GM21576 (cell line): Measurements from ENCODE around the gene TDRD7.

Experiments
- ATAC-seq: cut with Tn5 transposase; IDR thresholded peaks from one replicate; pipeline ENCODE4 v1.9.1; 2021; ENCODE audit warnings: mild to moderate bottlenecking, moderate library complexity; ENCODE audit not compliant: unreplicated experiment

TDRD7 gene

DNA sequence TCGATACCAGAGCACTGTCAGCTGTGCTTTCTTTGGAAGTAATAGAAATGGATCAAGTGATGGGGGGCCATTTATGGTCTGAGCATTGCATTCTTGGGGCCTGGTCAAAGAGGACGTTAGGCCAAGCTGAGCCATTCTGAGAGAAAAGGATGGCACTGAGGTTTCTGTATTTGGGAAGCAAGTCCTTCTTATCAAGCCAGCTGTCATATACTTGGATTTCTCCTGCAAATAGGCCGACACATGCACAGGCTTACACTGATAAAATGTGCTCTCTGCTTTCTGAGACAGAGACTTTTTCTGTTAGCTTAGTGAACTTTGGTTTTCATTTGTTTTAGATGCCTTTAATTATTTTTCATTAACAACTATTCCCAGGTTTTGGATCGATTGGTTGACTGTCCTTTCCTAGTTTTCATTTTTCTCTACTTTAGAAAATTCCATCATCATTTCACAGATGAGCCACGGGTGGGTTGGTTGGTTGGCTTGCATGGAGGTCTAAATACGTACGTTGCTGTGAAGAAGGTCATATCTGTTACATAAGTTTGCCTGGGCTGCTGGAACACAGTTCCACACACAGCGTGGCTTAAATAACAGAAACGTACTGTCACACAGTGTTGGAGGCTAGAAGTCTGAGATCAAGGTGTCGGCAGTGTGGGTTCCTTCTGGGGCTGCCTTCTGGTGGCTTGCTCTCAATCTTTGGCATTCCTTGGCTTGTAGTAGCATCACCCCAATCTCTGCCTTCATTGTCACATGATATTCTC lies 109.9 kb downstream of the TDRD7 start:
- no peak for ATAC-seq

DNA sequence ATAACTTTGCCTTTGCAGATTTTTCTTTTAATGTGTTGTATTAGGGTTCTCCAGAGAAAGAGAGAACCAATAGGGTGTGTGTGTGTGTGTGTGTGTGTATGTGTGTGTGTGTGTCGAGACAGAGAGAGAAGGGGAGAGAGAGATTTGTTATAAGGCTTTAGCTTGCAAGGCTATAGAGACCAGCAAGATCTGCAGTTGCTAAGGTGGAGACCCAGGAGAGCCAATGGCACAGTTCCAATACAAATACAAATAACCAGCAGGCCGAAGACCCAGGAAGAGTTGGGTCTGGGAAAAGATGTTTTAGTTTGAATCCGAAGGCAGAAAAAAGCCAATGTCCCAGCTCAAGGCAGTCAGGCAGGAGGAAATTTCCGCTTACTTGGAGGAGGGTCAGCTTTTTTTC lies 112.5 kb downstream of the TDRD7 start:
- no peak for ATAC-seq

DNA sequence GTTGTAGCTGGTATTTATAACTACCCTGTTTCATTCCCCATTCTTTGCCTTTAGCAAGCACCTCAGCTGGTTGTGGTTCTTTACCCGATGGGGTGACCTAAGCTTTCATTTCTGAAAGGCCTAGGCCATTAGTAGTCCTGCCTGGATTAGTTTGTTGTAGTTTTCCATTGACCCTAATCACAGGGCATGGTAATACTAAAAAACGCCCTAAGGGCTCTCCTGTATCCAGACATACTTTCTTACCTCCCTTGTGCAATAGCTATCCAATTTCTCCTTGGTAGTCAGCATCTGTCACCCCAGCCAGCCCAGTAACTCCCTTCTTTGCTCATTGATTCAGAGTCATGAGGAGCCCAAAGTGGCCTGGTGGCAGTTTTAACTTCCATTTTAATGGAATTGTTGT lies 113.6 kb downstream of the TDRD7 start:
- ATAC-seq = no peak

DNA sequence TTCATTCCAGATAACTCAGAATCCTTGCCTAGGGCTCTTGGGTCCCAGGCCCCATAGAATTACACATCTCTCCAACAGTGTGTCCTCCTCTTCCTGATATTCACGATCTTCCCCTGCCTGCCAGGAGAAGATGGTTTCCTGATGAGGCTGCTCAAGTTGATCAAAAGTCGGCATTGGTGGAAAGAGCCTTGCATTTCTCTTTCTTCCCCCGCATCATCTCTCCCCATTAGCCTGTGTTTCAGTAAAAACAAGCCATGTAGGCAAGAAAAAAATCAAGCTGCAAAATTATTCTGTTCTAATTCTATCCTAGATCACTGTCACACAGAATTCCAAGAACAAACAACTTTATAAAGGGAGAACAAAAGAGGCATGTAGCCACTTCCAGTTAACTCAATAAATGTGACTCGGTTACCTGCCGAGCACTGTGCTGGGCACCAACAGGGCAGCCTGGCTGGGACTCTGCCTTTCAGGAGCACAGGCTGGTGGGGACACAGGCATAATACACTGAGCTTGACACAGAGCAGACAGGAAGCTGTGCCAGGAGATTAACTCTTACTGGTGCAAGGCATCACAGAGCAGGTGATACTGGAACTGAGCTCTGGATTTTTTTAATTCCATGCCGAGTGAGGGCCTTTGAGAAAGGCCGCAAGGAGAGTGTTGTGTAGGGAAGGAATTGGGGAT lies 115.1 kb downstream of the TDRD7 start:
- ATAC-seq = no peak

DNA sequence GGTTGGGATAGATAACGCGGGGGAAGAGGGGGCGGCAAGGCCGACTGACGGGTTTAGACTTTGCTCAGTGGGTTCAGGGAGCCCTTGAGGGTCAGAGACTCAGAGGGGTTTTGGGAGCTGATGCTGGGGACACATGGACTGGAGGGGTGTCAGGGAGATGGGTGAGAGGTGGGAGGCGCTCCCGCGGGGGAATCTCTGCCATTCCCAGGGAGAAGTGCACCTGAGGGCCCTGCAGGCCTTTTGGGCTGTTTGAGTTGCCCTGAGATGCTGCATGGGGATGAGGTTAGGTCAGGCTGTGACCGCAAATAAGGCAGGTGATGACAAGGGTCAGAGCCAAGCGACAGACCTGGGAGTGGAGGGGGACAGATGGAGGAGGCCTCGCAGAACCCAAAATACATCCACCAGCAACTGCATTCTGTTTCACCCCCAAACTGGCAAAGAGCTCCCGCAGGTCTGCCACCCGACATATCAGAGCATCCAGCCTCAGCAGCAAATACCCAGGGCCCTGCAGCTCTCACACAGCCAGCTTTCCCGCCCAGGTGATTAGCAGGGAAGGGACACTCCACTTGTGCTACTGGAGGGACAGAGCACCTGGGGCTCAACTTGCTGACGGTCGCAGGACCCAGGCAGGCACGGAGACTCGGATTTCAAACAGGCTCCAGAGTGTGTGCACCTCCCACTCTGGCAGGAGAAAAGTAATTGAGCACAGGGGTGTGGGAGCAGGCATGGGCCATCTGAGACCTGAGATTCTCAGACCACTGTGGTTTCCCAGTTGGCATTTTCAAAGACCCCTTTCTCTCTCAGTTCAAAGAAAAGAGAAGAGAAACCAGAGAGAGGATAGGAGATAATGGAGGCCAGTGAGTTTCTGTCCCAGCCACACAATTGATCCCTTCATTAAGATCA lies 116.0 kb downstream of the TDRD7 start:
- no peak for ATAC-seq

DNA sequence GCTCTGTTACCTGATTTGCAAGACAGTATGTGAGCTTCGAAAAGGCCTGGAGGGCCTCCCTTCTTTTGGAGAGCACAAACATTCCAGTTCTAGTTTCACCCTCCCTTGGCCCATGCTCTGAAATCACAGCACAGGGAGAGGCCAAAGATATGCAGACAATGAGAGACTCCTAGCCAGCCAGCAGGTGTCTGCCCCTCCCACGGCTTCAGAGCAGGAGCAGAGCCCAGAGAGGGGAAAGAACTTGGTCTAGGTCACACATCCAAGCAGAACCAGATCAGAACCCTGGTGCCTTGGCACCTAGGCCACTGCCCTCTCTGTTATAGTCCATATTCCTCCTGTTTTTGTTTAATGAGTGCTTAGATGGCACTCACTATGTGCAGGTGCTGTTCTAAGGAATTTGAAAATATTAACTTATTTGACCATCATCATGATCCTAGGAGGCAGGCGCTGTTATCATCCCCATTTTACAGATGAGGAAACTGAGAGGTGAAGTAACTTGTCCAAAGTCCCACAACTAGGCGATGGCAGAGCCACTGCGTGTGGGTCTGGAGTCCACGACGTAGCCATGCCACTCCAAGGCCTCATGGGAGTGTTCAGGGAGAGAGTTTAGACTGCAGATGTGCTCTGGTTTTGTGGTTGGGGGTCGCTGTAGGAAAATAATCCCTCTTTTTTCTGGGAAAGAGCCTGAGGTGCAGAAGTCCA lies 116.8 kb downstream of the TDRD7 start:
- ATAC-seq = no peak

DNA sequence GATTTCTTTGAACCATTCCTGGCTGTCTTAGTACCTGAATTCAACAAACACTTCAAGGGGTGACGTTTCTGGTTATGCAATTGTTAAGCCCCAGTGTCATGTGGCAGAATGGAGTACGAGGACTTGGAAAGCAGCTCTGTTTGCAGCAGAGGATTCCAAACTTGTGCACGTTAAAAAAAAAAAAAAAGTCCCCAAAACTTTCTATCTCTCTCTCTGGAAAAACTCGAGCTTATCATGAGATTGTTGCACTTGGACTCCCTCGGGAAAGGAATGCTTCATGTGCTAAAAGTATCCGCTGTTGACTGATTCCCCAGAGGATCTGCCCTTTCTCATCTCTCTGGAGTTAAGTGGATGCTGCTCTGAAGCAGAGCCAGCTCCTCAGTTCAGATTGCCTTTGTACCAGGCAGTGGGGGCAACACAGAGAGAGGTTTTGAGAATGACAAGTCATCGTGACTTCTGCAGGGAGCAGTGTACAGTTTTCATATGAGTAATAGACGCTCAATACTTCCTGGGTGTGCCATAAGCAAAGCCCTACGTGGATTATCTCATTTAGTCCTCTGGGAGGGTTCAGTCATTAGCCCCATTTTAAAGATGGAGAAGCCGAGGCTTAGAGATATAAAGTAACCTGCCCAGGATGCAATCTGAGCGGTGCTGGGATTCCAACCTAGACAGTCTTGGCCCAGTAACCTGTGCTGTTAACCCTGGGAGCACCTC lies 117.6 kb downstream of the TDRD7 start:
- ATAC-seq = peak; percentile 84

DNA sequence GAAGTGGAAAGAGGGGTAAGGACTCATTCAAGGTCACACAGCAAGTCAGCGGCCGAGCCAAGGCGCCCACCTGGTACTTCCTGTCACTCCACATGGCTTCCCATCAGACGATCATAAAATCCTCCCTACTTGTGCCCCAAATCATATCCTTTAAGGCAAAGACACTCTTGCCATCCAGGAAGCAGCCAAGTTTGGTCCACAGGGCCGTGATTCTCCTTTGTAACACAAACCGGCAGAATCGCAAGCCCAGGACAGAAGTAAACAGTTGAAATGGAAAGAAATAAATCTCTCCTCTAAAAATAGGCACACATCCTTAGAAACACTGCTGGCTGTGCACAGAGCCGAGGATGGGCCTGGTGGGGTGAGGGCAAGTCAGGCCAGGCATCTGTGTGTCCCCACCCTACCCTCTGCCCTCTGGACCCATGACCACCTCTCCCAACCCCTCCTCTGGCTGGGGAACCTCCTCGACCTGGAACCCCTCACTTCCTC lies 120.0 kb downstream of the TDRD7 start:
- ATAC-seq = no peak

DNA sequence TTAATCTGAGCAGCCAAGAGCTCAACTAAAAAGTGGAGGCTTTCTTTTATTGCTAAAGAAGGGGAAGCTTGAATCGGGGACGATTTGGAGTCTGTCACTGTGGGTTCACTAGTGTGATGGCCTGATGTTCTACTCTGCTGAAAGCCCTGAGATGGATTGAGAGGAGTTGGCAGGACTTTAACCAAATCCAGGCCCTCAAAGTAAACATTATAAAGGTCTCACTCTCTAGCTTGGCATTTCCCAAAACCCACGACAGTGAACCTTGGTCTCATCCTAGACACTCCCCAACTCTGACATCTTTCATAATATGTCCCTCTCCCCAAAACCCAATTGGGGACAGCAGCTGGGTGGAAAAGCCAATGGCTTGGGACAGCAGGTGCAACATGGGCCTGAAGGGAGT lies 122.3 kb downstream of the TDRD7 start:
- no peak for ATAC-seq

DNA sequence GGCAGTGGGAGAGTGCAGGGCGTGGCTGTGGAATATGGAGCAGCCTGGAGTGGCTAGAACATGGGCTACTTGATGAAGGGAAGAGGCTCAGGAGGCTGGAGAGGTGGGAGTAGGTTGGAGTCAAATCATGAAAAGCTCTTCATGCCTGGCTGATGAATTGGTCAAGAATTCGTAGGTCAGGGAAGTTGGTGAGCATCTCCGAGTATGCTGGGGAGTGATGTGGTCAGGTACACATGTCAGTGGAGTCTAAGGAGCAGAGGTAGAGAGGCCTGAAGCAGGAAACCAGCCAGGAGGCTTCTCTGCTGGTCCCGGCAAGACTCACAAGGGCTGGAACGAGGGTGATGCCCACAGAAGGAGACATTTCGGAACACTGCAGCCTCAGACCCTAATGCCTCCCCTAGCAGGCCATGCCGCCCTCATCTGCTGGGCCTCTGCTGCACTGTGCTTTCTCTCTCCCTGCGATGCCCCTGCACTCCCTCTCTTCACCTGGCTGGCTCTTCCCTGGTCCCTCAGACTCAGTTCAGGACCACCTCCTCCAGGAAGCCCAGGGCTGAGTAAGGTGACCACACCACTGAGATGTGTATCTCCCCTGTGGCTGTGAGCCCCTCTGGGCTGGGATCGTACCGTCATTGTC lies 123.2 kb downstream of the TDRD7 start:
- no peak for ATAC-seq

DNA sequence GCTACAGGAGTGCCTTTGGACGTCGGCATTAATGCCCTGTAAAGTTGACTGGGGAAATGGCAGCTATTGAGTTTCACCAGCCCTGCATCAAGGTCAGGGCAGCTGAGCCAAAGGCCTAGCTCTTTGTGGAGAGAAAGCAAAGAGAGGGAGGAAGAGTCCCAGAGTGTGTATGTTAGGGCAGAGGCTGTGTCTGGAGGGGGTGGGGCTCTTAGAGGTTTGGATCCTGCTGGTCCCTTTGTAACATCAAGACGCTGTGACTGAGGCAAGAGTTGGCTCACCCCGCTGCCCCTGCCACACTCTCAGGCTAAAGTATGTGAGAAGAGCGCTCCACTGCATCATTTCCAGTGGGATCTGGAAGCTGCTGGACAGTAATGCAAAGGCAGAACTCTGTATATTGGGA lies 123.9 kb downstream of the TDRD7 start:
- no peak for ATAC-seq

DNA sequence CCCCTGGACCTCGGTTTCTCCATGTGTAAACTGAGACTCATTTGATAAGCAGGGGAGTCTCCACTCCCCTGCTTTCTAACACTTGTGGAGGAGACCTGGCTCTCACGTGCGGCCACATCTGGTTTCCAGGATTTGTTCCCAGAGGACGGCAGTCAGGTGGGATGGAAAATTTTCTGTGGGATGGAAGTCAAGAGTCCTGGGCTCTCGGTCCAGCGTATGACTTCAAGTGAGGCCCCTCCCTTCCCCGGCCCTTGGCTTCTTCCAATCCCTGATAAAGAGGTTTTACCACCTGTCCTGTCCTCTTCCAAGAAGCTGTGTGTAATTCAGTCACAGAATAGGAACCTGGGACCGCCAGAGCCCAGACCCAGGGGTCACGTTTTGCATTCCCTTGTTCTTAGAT lies 124.6 kb downstream of the TDRD7 start:
- no peak for ATAC-seq

DNA sequence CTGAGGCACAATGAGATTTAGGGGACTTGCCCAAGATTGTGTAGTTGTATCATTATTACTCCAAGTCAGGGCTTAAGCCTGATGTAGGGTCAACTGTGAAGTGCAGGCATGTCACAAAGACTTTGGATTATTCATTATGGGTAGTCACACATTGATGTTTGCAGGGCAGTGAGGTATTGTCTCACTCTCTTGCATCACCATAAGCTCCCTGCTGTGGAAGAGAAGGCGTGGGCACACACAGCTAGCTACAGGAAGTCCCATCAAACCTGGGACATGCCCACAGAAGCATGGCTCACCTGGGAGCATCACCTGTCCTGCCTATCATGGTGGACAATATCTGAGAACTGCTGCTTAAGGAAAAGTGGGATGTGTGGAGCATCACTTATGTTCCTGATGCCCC lies 131.7 kb downstream of the TDRD7 start:
- ATAC-seq = no peak

DNA sequence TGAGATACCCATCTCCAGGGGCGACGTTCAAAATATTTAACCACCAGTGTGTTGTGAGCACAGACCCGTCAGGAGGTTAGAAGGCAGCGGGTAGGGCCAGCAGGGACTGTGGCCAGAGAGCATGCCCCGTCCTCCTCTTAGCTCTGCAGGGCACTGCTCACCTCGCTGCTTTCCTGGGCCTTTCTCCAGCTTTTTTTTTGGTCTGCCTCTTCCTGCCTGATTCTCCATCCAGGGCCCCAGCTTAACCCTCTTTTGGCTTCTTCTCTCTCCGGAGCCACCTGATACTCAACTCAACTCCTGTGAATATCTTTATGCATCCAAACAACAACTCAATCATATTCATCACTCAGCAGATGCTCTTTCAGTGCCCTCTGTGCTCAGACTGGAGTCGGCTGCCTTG lies 133.6 kb downstream of the TDRD7 start:
- ATAC-seq = no peak
